Measurements from ENCODE around the gene ITGA11. TPM values are rescaled to one million over a fixed set of nuclear protein-coding genes. Genes with fewer than 3 reads are reported as not detected.

Gene ITGA11
- total and polyA plus RNA-seq, 9 donors, result 1.2 to 34.5 (median 4.4) TPM

DNA sequence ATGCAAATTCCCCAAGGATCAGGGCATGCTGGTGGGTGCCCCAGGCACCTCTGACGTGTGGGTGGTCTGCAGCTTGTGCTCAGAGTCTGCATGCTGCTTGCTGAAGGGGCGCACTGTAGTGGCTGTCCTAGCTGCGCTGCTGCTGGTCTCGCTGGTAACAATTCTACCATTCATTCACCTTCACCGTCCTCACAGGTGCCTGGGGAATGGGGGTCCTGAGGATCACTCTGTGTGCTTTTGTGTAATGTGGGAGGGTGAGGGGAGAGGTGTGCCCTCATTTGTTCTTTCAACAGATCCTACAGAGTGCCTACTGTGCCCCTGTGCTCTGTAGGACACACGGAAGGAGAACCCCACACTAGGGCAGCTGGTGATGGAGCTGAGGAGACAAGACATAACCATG lies 2.1 kb upstream of the ITGA11 start:
- H3K4me3 ChIP-seq, result no peak overlapping the region
- intact Hi-C loops (cut with DNase I), result no loop called here
- DNase-seq, result no peak
- H3K27me3 ChIP-seq, result no peaks in the 10 kb centered on the region
- no peaks in the 10 kb centered on the region for H3K36me3 ChIP-seq
- H3K27ac ChIP-seq, result no peak overlapping the region
- H3K4me1 ChIP-seq (ENCODE audit: insufficient read depth), result peaks cover 1% of the 10 kb centered on the region
- no peak for TF ChIP-seq POLR2A (IDR thresholded peaks at IDR 0.05)
- TF ChIP-seq, protein P1, sequence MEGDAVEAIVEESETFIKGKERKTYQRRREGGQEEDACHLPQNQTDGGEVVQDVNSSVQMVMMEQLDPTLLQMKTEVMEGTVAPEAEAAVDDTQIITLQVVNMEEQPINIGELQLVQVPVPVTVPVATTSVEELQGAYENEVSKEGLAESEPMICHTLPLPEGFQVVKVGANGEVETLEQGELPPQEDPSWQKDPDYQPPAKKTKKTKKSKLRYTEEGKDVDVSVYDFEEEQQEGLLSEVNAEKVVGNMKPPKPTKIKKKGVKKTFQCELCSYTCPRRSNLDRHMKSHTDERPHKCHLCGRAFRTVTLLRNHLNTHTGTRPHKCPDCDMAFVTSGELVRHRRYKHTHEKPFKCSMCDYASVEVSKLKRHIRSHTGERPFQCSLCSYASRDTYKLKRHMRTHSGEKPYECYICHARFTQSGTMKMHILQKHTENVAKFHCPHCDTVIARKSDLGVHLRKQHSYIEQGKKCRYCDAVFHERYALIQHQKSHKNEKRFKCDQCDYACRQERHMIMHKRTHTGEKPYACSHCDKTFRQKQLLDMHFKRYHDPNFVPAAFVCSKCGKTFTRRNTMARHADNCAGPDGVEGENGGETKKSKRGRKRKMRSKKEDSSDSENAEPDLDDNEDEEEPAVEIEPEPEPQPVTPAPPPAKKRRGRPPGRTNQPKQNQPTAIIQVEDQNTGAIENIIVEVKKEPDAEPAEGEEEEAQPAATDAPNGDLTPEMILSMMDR (IDR thresholded peaks at IDR 0.05), result no peak
- no peak for TF ChIP-seq EP300 (IDR thresholded peaks at IDR 0.05)
- H3K9me3 ChIP-seq, result no peaks in the 10 kb centered on the region
- WGBS, 3 donors, result 88 to 94% (median 92%) methylated on average over 6 of the region's 6 CpGs

DNA sequence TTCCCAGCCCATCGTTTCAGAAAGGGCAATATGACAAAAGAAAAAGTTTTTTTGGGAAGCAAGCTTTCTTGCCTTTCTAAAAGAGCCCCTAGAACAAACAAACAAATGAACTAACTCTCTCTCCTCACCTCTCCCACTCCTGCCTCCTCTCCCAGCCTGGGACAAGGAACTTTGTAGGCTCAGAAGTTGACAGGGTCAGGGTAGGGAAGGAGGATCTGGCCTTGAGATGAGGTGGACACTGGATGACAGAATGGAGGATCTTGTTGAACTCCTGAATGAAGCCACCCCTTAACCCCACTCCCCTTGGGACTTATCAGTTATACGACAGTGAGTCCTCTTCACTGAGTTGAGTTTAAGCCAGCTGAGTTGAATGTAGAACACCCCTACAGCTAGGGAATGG lies 1.6 kb upstream of the ITGA11 start:
- Histone ChIP-seq H3K4me3 (no peak overlapping the region), H3K36me3 (no peaks in the 10 kb centered on the region), H3K4me1 (ENCODE audit: insufficient read depth) (peaks cover 1% of the 10 kb centered on the region), H3K9me3 (no peaks in the 10 kb centered on the region), H3K27ac (no peak overlapping the region), H3K27me3 (no peaks in the 10 kb centered on the region)
- TF ChIP-seq, protein P1 (IDR thresholded peaks at IDR 0.05), result no peak
- TF ChIP-seq EP300 (IDR thresholded peaks at IDR 0.05) (no peak), POLR2A (IDR thresholded peaks at IDR 0.05) (no peak)
- DNase-seq, result no peak
- whole genome bisulfite sequencing, 3 donors, result 50 to 57% (median 56%) methylated on average over 2 of the region's 2 CpGs
- intact Hi-C loops (cut with DNase I), result no loop called here

DNA sequence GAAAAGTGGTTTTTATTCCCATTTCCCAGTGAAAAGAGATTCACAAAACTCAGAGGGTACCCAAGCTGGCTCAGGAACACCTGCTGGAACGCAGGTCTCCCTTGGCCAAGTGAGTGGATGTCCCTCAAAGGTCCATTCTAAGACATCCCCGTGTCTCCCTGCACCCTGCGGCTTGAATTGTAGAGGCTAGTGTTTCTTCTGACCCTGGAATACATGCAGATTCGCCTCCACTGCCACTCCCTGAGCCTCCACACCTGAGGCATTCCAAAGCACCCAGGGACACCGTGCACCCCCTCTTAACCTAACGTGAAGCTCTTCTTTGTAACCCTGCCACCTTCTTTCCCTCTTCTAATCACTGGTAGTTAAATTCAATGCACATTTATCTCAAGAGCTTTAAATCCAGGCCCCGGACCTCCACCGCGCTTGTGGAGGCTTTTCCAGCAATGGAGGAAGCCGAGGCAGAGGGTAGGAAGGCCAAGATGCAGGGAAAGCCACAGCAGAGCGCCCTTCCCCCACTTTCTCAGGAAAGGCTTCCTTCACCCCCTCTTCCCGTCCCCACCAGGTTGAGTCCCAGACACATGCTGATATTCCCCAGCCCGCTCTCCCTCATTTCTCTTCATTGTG lies 590 bp upstream of the ITGA11 start:
- Histone ChIP-seq H3K36me3 (no peaks in the 10 kb centered on the region), H3K9me3 (no peaks in the 10 kb centered on the region), H3K4me1 (ENCODE audit: insufficient read depth) (peaks cover 1% of the 10 kb centered on the region), H3K4me3 (peak overlapping the region; percentile 51), H3K27ac (no peak overlapping the region), H3K27me3 (no peaks in the 10 kb centered on the region)
- intact Hi-C loops (cut with DNase I), result no loop called here
- TF ChIP-seq EP300 (IDR thresholded peaks at IDR 0.05) (no peak), POLR2A (IDR thresholded peaks at IDR 0.05) (no peak)
- TF ChIP-seq, protein P1 (IDR thresholded peaks at IDR 0.05), result no peak
- peak in 1 of 5 donors; percentile 3 for DNase-seq
- 69 to 72% (median 70%) methylated on average over 13 of the region's 13 CpGs for WGBS, 3 donors

DNA sequence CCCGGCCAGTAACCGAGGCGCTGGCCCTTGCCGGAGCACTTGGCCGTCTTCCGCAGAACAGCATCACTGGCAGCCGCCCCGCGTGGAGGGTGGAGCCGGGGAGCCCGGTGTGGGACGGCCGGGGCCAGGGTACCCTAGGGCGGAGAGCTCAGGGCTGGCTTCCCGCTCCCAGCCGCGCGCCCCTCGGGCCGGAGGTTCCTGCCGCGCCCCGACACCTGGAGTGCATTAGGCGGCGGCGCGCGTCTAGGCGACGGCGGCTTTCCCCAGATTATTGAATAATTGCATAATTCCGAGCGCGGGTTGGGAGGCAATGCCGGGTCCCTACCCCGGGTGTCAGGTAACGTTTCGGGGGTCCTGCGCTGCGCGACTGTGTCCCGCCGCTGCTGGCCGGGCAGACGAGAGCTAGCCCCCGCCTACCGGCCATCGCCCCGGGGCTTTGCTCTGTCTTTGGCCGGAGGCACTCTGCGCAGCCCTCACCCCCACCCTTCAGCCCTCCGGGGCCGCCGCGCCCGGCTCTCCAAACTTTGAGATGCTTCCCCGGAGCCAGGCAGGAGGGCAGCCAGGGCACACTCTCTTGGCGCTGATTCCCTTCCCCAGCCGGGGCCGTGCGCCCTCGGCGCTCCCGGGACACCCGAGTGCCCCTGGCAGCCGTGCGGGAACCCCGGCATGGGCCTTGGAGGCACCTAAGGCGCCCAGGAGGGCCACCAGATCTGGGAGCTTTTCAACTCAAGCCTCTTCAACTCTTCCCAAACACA lies 749 bp downstream of the ITGA11 start:
- Histone ChIP-seq H3K27me3 (no peaks in the 10 kb centered on the region), H3K4me1 (ENCODE audit: insufficient read depth) (peaks cover 1% of the 10 kb centered on the region), H3K4me3 (peak overlapping the region; percentile 51), H3K27ac (no peak overlapping the region), H3K36me3 (no peaks in the 10 kb centered on the region), H3K9me3 (no peaks in the 10 kb centered on the region)
- WGBS, 3 donors, result 2% methylated on average over 49 to 69 of the region's 69 CpGs
- intact Hi-C loops (cut with DNase I), result no loop called here
- DNase-seq, result peak; percentile 22 to 66 (median 55)
- TF ChIP-seq POLR2A (IDR thresholded peaks at IDR 0.05), result no peak
- TF ChIP-seq, protein P1 (IDR thresholded peaks at IDR 0.05), result no peak
- TF ChIP-seq EP300 (IDR thresholded peaks at IDR 0.05), result no peak

Measured in ovary (tissue), 9 donors.